ACC112 (cell line): Measurements from ENCODE around the gene LRIG2.
"Not testable (repeated sequence)": the region's sequence is repeated elsewhere in the genome, so short reads cannot be mapped to it uniquely, and the experiment has no call there.

ENCODE experiments used
- H2AFZ ChIP-seq: fragments of 200-600 bp; sonication (generic); one replicate; pipeline ENCODE4 v1.6.0; 2017; ENCODE audit warnings: antibody characterized with exemption, low read length; ENCODE audit not compliant: unreplicated experiment
- H3K27ac ChIP-seq: fragments of 200-600 bp; sonication (generic); 2 replicates; pipeline ENCODE4 v1.5.1; 2014; ENCODE audit warnings: low read depth, mild to moderate bottlenecking, antibody characterized with exemption, low read length, moderate library complexity
- H3K27me3 ChIP-seq: fragments of 200-600 bp; sonication (generic); 2 replicates; pipeline ENCODE4 v1.6.1; 2014; ENCODE audit warnings: mild to moderate bottlenecking, antibody characterized with exemption, low read length, moderate library complexity, mixed read lengths; ENCODE audit not compliant: insufficient read depth
- H3K36me3 ChIP-seq: fragments of 200-600 bp; sonication (generic); 2 replicates; pipeline ENCODE4 v1.6.1; 2016; ENCODE audit warnings: mild to moderate bottlenecking, antibody characterized with exemption, low read length, moderate library complexity, mixed read lengths; ENCODE audit not compliant: insufficient read depth
- H3K4me1 ChIP-seq: fragments of 200-600 bp; sonication (generic); one replicate; pipeline ENCODE4 v1.6.1; 2016; ENCODE audit warnings: low read length, mixed read lengths; ENCODE audit not compliant: insufficient read depth, unreplicated experiment, control insufficient read depth
- H3K4me3 ChIP-seq: fragments of 200-600 bp; sonication (generic); 2 replicates; pipeline ENCODE4 v1.5.1; 2014; ENCODE audit warnings: mild to moderate bottlenecking, low read depth, low read length
- H3K79me2 ChIP-seq: fragments of 200-600 bp; sonication (generic); one replicate; pipeline ENCODE4 v1.6.0; 2016; ENCODE audit warnings: low read length; ENCODE audit not compliant: control insufficient read depth, unreplicated experiment, insufficient read depth

Gene LRIG2

DNA sequence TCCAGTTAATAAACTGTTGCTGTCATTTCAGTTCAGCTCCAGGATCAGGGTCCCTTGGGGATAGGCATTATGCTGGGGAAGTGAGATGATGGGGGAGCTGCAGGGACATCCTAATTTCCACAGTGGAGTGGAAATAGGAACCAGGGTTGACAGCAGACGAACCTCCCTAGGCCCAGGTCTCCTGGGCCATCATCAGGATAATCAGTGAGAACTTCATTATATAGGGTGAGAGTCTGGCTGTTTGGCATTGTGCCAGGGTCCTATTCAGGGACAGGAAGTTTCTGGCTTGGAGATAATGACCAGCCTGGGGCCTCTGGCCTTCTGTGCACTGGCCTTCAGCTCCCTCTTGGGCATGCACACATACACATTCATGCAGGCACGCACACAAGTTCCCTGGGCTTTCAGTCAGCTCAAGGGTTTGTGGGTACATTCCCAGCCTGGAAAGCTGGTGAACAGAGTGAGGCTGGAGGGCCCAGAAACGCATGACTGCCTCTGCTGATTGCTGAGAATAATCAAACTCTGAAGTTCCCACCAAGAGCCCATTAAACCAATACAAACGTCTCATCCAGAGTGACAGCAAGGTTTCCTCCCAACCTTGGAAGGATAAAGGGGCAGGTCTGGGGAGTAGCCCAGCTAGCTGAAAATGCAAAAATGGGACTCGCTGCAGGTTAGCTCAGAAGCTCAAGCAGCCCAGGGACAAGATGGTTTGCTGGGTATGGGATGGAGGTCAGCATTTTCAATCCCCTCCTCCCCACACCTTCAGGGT lies 13.9 kb upstream of the LRIG2 start:
- H3K4me3 ChIP-seq = no peak overlapping the region
- no peaks in the 10 kb centered on the region for H3K4me1 ChIP-seq
- no peaks in the 10 kb centered on the region for H3K79me2 ChIP-seq
- H3K27me3 ChIP-seq = no peaks in the 10 kb centered on the region
- no peak overlapping the region for H2AFZ ChIP-seq
- no peak overlapping the region for H3K27ac ChIP-seq
- H3K36me3 ChIP-seq = no peaks in the 10 kb centered on the region

DNA sequence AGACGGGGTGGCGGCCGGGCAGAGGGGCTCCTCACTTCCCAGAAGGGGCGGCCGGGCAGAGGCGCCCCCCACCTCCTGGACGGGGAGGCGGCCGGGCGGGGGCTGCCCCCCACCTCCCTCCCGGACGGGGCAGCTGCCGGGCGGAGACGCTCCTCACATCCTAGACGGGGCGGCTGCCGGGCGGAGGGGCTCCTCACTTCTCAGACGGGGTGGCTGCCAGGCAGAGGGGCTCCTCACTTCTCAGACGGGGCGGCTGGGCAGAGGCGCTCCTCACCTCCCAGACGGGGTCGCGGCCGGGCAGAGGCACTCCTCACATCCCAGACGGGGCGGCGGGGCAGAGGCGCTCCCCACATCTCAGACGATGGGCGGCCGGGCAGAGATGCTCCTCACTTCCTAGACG lies 9.5 kb upstream of the LRIG2 start:
- H3K4me1 ChIP-seq, H2AFZ ChIP-seq, H3K36me3 ChIP-seq, H3K4me3 ChIP-seq, H3K79me2 ChIP-seq, H3K27me3 ChIP-seq, H3K27ac ChIP-seq: not testable (repeated sequence)

DNA sequence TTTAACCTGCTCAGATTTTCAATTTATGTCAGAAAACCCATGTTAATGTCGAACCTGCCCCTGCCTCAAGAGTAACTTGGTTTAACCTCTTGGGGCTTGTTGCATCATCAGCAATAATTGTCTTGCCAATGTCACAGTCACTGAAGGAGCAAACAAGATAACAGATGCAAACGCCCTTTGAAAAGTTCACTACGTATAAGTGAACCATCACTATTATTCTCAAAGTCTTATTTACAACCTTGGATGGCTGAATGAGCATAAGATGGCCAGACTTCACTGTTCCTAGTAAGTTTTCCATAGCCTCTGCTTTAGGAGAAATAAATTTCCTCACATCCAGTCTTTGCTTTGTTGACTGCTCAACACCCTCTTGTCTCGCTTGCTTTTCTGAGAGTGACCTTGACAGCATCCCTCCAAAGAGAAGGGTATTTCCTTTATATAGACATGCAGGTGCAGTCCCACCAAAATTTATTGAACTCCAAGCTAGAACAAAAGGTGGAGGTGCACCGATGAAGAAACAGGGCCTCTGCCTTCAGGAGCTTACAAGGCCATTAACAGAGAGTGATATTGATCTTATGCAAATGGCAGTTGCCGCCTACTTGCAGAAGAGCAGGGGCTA lies 749 bp upstream of the LRIG2 start:
- Histone ChIP-seq H2AFZ (peak overlapping the region; percentile 64), H3K79me2 (peaks cover 40% of the 10 kb centered on the region), H3K36me3 (no peaks in the 10 kb centered on the region), H3K4me1 (peaks cover 13% of the 10 kb centered on the region), H3K4me3 (peak overlapping the region; percentile 85), H3K27me3 (no peaks in the 10 kb centered on the region), H3K27ac (no peak overlapping the region)

- peak overlapping the region; percentile 67 for H3K27ac ChIP-seq
- no peaks in the 10 kb centered on the region; the same call in 1 of the 2 replicates for H3K36me3 ChIP-seq
- H2AFZ ChIP-seq = peak overlapping the region; percentile 94
- H3K27me3 ChIP-seq = no peaks in the 10 kb centered on the region
- H3K79me2 ChIP-seq = peaks cover 47% of the 10 kb centered on the region
- H3K4me1 ChIP-seq = peaks cover 13% of the 10 kb centered on the region
- peak overlapping the region; percentile 85 for H3K4me3 ChIP-seq
Observed at GRCh38 chr1:113073479-113073950, 517 bp downstream of the LRIG2 start.

- Histone ChIP-seq H3K36me3 (peaks cover 3% of the 10 kb centered on the region; the same call in 1 of the 2 replicates), H2AFZ (no peak overlapping the region), H3K27ac (peak overlapping the region; percentile 5), H3K4me3 (peak overlapping the region; percentile 85), H3K4me1 (peaks cover 13% of the 10 kb centered on the region), H3K79me2 (peaks cover 53% of the 10 kb centered on the region), H3K27me3 (no peaks in the 10 kb centered on the region)
Observed at GRCh38 chr1:113074237-113074636, 1.2 kb downstream of the LRIG2 start.

- not testable (repeated sequence) for H3K4me1 ChIP-seq, H3K4me3 ChIP-seq, H3K36me3 ChIP-seq, H3K27me3 ChIP-seq, H2AFZ ChIP-seq, H3K27ac ChIP-seq
- H3K79me2 ChIP-seq = peaks cover 67% of the 10 kb centered on the region
Observed at GRCh38 chr1:113077978-113078377, 5.0 kb downstream of the LRIG2 start.

DNA sequence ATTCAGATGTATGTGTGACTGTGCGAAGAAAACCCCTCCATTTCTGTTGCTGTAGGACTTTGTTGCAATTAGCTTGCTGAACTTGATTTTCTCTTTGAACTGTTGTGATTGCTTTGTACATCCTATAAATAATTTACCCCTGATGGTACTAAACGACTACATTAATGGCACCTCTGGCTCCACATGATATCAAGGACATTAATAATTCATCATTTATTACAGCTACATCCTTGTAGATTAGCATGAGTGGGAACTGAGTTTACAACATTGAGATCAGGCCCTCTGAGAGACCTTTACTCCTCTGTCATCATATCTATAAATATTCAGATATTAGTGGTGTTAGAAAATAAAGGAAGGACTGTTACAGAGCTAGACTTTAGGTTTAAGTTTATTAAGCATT lies 13.5 kb downstream of the LRIG2 start:
- Histone ChIP-seq H3K4me3 (no peak overlapping the region), H3K36me3 (peaks cover 9% of the 10 kb centered on the region), H3K4me1 (no peaks in the 10 kb centered on the region), H3K27ac (no peak overlapping the region), H3K79me2 (peaks cover 62% of the 10 kb centered on the region), H2AFZ (no peak overlapping the region), H3K27me3 (no peaks in the 10 kb centered on the region)

DNA sequence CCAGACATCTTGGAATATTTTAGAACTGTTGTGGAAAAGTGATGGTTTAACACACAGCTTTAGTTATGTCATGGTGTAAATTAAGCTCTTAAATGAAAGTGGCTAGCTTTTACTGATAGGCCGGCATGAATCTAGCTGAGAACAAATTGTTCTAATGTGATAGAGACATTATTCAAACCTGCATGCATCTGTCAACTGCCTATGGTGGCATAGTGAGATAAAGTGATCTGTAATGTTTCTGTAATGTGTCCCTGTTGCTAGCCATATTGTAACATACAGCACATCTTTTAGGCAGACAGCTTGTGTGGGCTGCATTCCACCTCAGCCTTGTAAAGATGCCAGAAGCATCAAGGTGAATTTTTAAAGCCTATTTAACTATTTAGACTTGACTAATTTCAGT lies 16.0 kb downstream of the LRIG2 start:
- Histone ChIP-seq H3K4me3 (no peak overlapping the region), H3K4me1 (no peaks in the 10 kb centered on the region), H2AFZ (no peak overlapping the region), H3K27me3 (no peaks in the 10 kb centered on the region), H3K36me3 (peaks cover 5% of the 10 kb centered on the region), H3K27ac (no peak overlapping the region), H3K79me2 (peaks cover 55% of the 10 kb centered on the region)

- no peak overlapping the region for H2AFZ ChIP-seq
- H3K79me2 ChIP-seq = peaks cover 50% of the 10 kb centered on the region
- peaks cover 9% of the 10 kb centered on the region for H3K36me3 ChIP-seq
- no peaks in the 10 kb centered on the region for H3K4me1 ChIP-seq
- no peak overlapping the region for H3K4me3 ChIP-seq
- no peak overlapping the region for H3K27ac ChIP-seq
- H3K27me3 ChIP-seq = no peaks in the 10 kb centered on the region
Observed at GRCh38 chr1:113090051-113090450, 17.1 kb downstream of the LRIG2 start.

DNA sequence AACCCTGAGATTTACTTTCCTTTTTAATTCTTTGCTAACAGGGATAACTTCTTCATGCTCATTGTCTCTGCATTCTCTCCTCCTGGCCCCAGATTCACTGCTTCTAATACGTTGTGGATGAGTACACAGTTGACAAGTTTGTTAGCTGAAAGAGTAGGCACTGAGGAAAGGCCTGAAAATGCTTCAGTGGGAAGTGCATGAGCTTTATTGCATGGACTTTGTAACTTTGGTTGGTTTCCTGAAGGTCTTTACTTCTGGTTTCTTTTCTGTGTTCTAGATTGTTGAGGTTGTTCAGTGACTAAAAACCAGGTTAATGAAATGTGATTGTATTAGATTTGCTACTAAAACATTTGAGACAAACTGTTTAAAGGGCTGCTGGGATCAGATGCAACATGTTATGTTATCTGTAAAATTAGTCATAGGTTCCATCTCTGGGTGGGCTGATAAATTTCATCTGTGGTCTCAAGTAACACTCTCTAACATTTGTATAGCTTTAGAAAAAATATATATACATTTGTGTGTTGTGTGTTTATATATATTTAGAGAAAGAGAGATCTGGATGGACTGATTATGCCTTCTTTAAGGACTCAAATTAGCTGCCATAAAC lies 19.1 kb downstream of the LRIG2 start:
- H3K27ac ChIP-seq = no peak overlapping the region
- H3K4me3 ChIP-seq = no peak overlapping the region
- no peaks in the 10 kb centered on the region for H3K27me3 ChIP-seq
- no peaks in the 10 kb centered on the region for H3K4me1 ChIP-seq
- peaks cover 16% of the 10 kb centered on the region for H3K36me3 ChIP-seq
- peaks cover 37% of the 10 kb centered on the region for H3K79me2 ChIP-seq
- H2AFZ ChIP-seq = no peak overlapping the region

GRCh38 chr1:113094506-113094905 lies 21.5 kb downstream of the LRIG2 start:
- Histone ChIP-seq H3K36me3 (peaks cover 29% of the 10 kb centered on the region), H3K79me2 (peaks cover 17% of the 10 kb centered on the region), H3K27ac (no peak overlapping the region), H3K27me3 (no peaks in the 10 kb centered on the region), H2AFZ (no peak overlapping the region), H3K4me1 (no peaks in the 10 kb centered on the region), H3K4me3 (no peak overlapping the region)
